ENCODE measurements around the gene RBM11.
"Not testable (repeated sequence)": the region's sequence is repeated elsewhere in the genome, so short reads cannot be mapped to it uniquely, and the experiment has no call there.

Gene RBM11

DNA sequence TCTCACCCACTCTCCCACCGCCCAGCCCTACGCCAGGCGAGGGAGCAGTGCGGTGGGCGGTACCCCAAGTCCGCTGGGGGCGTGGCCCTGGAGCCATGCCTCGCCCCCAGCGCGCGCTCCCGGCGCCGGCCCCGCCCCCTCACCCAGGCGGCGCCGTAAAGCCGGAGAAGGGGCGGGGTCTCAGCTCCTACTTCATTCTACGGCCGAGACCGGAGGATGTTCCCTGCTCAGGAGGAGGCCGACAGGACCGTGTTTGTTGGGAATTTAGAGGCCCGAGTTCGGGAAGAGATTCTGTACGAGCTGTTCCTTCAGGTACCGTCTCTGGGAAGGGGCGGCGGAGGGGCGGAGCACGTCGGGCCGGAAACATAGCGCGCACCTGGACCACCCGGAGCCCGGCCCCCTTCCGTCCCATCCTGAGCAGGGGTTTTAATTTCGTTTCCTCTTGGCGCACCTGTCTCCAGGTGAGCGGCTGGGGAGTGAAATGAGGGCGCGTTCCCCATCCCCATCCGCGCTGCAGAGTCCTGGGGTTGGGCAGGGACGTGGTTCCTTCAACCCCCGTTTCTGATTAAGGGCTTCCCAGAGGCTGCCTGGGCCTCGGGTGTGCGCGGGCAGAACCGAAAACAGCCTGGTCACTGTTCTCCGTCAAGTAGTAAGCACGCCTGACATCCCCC, at the start of gene RBM11:
TSS of gene RBM11 (plus strand) at position 187 of the 671 bp plus-strand sequence. CDS start at position 217, 30 bp downstream.
- DNase-seq = peak; percentile 77

GRCh38 chr21:14166463-14167223, 49.3 kb upstream of the RBM11 start:
- DNase-seq = not testable (repeated sequence)

GRCh38 chr21:14206222-14206621, 9.7 kb upstream of the RBM11 start:
- no peak for DNase-seq

DNA sequence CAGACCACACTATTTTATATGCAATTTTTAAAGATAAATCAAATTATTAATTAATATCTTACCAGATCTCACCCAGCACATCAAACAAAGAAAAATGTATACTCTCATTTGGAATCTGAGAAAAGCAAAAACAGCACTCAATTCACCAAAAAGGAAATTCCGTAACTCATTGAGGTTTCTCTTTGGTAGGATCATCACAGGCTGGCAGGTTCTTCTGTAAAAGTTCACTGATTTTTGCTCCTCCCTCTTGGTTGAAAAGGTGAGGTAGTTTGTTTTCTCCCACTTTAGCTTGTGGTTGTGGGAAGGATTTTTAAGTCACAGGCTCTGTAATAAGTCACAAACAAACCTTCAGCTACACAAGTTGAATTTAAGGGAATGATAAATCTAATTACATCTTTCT, 5.2 kb upstream of the RBM11 start, which contains the start of gene LIPI:
TSS of gene LIPI (minus strand) at position 218 of the 400 bp plus-strand sequence. CDS start at position 108, 110 bp downstream.
- no peak for DNase-seq

GRCh38 chr21:14213164-14213563, 2.8 kb upstream of the RBM11 start:
- no peak for DNase-seq

DNA sequence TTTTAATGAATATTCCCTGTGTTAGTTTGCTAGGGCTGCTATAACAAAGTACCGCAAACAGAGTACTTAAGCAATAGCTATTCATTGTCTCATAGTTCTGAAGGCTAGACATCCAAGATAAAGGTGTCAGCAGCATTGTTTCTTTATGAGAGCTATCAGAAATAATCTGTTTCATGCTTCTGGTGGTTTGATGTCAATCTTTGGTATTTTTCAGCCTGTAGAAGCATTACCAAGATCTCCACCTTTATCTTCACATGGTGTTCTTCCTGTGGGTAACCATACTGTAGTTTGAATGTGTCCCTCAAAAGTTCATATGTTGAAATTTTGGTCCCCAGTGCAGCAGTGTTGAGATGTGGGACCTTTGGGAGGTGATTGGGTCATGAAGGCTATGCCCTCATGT, 7.4 kb downstream of the RBM11 start:
- DNase-seq = no peak

DNA sequence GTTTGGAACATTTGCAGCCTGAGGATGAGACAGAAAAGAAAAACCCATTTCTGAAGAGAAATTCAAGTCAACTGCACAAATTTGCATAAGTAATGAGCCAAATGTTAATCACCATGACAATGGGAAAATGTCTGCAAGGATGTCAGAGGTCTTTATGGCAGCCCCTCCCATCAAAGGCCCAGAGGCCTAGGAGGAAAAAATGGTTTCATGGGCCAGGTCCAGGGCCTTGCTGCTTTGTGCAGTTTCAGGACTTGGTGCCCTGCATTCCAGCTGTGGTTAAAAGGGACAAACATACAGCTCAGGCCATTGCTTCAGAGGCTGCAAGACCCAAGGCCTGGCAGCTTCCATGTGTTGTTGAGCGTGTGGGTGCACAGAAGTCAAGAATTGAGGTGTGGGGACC, 13.4 kb downstream of the RBM11 start:
- no peak for DNase-seq

DNA sequence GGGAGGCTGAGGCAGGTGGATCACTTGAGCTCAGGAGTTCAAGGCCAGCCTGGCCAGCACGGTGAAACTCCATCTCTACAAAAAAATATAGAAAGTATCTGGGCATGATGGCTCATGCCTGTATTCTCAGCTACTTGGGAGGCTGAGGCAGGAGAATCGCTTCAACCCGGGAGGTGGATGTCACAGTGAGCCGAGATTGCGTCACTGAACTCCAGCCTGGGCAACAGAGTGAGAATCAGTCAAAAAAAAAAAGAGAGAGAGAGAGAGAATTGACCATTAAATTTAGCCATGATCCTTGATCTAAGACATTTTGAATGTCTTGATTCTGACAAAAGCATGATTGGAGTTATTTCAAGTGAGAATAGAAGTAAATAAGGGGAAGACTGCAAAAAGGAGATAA, 19.1 kb downstream of the RBM11 start:
- no peak for DNase-seq

DNA sequence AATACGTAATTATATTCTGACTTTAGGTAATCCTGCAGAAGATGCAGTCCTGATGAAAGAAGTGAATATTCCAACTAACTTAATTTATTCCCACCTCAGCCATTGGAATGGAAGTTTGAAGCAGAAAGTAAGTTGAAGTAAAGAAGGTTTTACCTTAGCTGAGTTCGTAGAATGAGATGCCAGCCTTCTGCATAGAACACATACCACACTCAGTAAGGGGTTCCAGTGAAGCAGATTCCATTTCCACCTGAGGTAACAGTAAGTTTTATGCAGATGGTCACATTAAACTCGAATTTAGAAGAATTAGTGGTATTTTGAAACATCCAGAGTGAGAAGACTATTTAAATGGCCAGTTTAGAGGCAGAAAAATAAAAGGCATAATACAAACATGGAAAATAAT, 20.2 kb downstream of the RBM11 start:
- no peak for DNase-seq

GRCh38 chr21:14239281-14239680, 23.3 kb downstream of the RBM11 start:
- no peak for DNase-seq

GRCh38 chr21:14241297-14241696, 25.3 kb downstream of the RBM11 start:
- no peak for DNase-seq

DNA sequence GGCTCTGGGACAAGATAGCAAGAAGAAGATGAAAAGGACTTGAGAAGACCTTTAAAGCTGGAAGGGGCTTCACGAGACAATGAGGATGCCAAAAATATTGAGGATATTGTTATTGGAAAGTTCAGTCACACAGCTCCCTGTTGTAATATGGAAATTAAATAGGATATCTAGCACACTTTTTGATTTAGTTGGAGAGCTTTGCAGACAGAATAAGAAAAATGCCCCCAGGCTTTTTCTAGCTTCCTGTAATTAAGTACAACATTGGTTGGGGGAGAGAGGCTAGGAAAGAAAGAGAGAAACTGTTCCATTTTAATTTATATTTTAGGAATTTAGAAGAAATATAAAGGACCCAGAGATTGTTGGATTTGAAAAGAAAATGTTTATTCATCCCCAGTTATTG, 27.5 kb downstream of the RBM11 start:
- DNase-seq = no peak

DNA sequence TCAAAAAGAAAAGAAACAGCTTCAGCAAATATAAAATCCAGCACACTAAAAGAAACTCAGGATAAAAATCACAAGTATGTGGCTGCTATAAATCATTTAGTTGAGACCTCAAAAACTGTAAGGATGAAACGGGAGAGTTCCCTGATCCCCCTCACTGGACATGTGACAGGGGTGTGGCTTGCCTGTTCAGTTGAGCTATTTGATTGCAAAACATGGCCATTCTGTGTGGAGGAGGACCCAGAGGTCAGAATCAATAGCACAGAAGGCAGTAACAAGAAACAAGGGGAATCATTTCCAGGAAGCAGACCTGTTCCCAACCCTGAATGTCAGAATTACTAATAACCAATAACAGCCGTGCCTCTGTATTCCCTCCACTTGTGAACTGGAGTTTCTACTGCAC, 27.9 kb downstream of the RBM11 start:
- no peak for DNase-seq

GRCh38 chr21:14244911-14245310, 29.0 kb downstream of the RBM11 start:
- DNase-seq = no peak

DNA sequence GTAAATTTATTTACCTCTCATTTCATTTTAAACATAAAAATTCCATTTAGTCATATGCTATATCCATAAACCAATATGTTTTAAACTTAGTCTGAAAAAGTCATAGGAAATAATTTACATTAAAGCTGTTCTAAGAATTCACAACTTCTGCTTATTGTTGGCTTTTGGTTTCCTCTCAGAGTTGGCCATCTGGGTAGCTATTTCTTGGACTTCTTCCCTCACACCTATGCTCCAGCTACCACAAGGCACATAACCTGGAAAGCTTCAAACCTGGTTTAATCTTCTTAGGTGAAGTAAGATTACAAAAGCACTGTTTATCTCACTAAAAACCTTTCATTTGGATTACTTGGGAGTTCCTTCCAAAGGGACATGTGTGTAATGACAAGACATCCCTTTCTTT, 29.8 kb downstream of the RBM11 start:
- no peak for DNase-seq

DNA sequence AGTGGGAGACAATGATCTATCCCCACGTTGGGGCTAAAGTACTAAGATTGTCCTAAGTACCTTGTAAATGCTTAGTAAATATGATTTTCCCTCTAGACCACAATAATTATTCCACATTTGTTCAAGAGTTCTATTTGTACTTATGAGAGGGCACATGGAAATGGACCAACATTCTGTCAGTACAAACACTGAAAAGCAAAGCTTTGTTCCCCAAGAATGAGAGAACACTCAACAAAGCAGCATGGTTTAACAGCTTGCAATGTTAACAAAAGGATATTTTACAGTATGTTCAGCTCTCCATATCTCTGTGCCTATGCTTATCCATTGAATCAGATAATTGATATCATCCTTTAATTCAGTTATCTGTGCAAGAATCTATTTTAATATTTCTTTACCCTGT, 35.4 kb downstream of the RBM11 start:
- no peak for DNase-seq

- DNase-seq = peak; percentile 23
Measured at GRCh38 chr21:14259747-14260146, 43.8 kb downstream of the RBM11 start.

DNA sequence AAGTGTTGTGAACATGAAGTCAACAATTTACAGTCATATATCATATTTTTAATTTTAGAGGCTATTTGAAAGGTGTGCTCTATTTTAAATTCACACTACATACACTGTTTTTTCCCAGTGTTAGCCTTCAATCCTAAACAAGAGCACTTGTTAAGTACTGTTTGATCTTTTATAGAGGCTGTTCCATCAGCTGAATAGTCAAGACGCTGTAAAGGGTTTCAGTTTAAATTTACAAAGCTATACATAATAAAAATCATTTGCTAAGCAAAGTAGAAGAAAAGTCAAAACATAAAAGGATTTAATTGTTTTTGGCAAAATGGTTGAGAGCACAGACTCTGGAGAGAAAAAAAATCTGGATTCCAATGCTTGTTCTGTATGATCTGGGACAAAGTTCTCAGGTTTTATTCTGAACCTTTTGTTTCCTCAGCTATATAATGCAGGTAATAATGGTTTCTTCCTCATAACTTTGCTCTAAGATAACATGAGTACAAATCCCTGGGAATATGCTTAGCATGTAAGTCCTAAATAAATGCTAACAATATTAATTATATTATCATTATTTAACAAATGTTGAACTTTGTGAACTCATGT, 44.3 kb downstream of the RBM11 start:
- DNase-seq = no peak

GRCh38 chr21:14262039-14262438, 46.1 kb downstream of the RBM11 start:
- DNase-seq = no peak

GRCh38 chr21:14263879-14264278, 47.9 kb downstream of the RBM11 start:
- DNase-seq = no peak

- no peak for DNase-seq
Measured at GRCh38 chr21:14265023-14265422, 49.1 kb downstream of the RBM11 start.

- DNase-seq = no peak
Measured at GRCh38 chr21:14267076-14267475, 51.1 kb downstream of the RBM11 start.

DNA sequence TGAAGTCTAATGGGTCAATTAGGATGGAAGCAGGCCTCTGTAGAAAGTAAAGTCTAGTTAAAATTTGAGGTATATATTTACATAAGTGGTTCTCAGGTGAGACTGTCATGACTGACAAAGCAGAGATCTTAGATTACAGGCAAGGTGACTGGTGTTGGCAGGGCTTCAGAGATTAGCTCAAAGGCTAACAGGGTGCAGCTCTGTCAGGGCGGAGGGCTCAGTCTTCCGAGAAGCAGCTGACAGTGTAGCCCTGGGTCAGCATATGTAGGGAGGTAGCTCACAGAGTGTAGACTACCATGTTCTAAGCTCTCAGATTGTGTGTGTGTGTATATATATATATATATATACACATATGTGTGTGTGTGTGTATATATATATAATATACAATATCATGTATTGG, 54.7 kb downstream of the RBM11 start:
- no peak for DNase-seq

GRCh38 chr21:14271053-14271452, 55.1 kb downstream of the RBM11 start:
- DNase-seq = no peak

Measured in activated CD4-positive, alpha-beta T cell treated with anti-CD3 and anti-CD28 coated beads, Interleukin-2, Interleukin-6, amounts not matched to agents 100 ng/mL and 50 ng/mL, durations not matched to agents 16 hours and 8 hours (primary cell).